Natural killer cell (primary cell): ENCODE results near the gene XRCC5. TPM values are rescaled to one million over a fixed set of nuclear protein-coding genes. Genes with fewer than 3 reads are reported as not detected.

ENCODE experiments used
- ATAC-seq, 3 donors: fragments of 150-1000 bp in 2 of 3; fragments of 200-7000 bp in 1 of 3; cut with Tn5 transposase; 1 replicate in 1 of 3; 2 replicates in 2 of 3; pipeline ENCODE4 v1.10.0; 2021; ENCODE audit warnings: mild to moderate bottlenecking in 2 of 3, moderate library complexity in 2 of 3
- DNase-seq, 2 donors: peaks; one replicate each; pipeline versions ENCODE4 v3.0.0 to v3.0.0-alpha.2; 2013 to 2021; ENCODE audit warnings: mixed read lengths in 1 of 2
- H3K27ac ChIP-seq: one replicate; pipeline ENCODE4 v1.5.1; 2013; ENCODE audit warnings: mild to moderate bottlenecking, low read length
- H3K27me3 ChIP-seq: one replicate; pipeline ENCODE4 v1.6.1; 2013; ENCODE audit warnings: low read length; ENCODE audit not compliant: control insufficient read depth, insufficient read depth
- H3K36me3 ChIP-seq: one replicate; pipeline ENCODE4 v1.6.1; 2013; ENCODE audit warnings: low read length; ENCODE audit not compliant: control insufficient read depth, insufficient read depth
- H3K4me1 ChIP-seq: one replicate; pipeline ENCODE4 v1.6.1; 2013; ENCODE audit warnings: low read length; ENCODE audit not compliant: control insufficient read depth, insufficient read depth
- H3K4me3 ChIP-seq: one replicate; pipeline ENCODE4 v1.5.1; 2013; ENCODE audit warnings: low read length
- H3K9me3 ChIP-seq: one replicate; pipeline ENCODE4 v1.6.1; 2013; ENCODE audit warnings: low read length; ENCODE audit not compliant: control insufficient read depth, insufficient read depth
- H3K27ac Mint-ChIP-seq, 2 donors: one replicate each; pipeline ENCODE4 v1.8.0; 2022; ENCODE audit warnings: mild to moderate bottlenecking in 2 of 2, mixed read lengths in 2 of 2, moderate library complexity in 1 of 2
- H3K27me3 Mint-ChIP-seq, 2 donors: one replicate each; pipeline ENCODE4 v1.8.0; 2022; ENCODE audit warnings: low read depth in 2 of 2, mixed read lengths in 2 of 2
- H3K36me3 Mint-ChIP-seq: one replicate; pipeline ENCODE4 v1.8.0; 2022; ENCODE audit warnings: mixed read lengths
- H3K4me1 Mint-ChIP-seq, 2 donors: one replicate each; pipeline ENCODE4 v1.8.0; 2022; ENCODE audit warnings: mixed read lengths in 2 of 2
- H3K4me3 Mint-ChIP-seq: one replicate; pipeline ENCODE4 v1.8.0; 2022; ENCODE audit warnings: mild to moderate bottlenecking, moderate library complexity, mixed read lengths
- H3K9me3 Mint-ChIP-seq, 2 donors: one replicate each; pipeline ENCODE4 v1.8.0; 2022; ENCODE audit warnings: mixed read lengths in 2 of 2
- CTCF ChIP-seq: fragments of 200-600 bp; IDR thresholded peaks from one replicate; pipeline ENCODE4 v1.8.0; 2022; ENCODE audit warnings: antibody characterized with exemption
- WGBS: methylation state at CpG from one replicate; pipeline ENCODE4 v1.1.7; 2013; ENCODE audit warnings: missing lambda C conversion rate; ENCODE audit not compliant: insufficient coverage; 5-methylcytosine and 5-hydroxymethylcytosine counted together
- intact Hi-C: fragments of 100-400 bp; cut with micrococcal nuclease; formaldehyde crosslinking; loops from one replicate; pipeline ENCODE4 v1.14.2; 2022
- total RNA-seq, 4 donors: library from RNA; stranded (reverse); fragments of 120-200 nt in 1 of 4; gene quantifications; one replicate each; pipeline versions ENCODE4 v1.2.3 to v1.2.4, GENCODE V29; 2013 to 2022

The XRCC5 gene
- total RNA-seq, 3 donors from 2014 or later (not counting 1 experiment from before 2014, with no cell fraction given), result 188 to 220 (median 201) TPM

DNA sequence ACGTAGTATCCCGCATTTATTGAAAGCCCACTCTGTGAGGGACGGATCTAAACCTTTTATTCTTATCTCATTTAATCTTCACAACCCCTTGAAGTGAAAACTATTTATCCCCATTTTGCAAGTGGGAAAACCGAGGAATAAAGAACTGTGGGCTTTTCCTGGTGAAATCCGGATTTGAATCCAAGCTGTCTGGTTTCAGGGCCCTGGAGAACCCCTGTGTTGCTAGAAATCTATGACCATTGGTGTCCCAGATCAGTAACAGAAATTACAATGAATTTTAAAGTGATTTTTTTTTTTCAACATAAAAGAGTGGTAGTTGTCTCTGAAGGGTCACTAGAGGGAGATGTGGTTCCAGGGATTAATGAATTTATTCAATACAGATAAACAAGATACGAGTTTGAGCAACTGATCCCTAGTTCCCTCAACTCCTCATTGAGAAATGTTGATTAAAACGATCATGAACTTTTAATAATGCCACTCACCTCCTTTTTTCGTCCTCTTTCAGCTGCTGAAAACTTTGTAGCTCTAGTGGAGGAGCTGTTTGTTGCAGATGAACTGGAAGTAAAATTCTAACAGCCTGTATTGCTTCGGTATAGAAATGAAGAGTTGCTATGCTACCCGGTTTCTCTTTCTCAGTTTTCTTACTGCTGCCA is 940 bp downstream of the XRCC5 start:
- peaks cover 62 to 64% of the 10 kb centered on the region in 2 donors for H3K4me1 Mint-ChIP-seq
- intact Hi-C loops, result loop anchor here (1.0 kb wide), 1 partner anchor 302 kb away; the partner anchor contains the start of gene SMARCAL1
- DNase-seq, result peak in 1 of 2 donors; percentile 66

DNA sequence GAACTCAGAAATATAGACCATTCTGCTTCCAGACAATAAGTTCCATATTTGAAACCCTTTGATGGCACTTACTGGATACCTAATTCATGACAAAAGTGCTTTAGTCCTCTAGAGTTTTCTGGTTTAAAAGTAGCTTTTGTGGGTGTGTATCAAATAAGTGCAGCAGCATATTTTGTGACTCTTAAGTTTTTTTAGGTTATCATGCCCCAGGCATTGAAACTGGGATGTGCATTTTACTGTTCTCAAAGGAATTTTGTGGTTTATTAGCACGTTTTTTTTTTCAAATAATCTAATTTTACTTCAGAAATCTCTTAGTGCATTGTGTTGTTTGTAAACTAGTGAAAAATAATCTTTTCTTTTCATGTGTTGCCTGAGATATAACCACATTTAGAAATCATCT is 1.5 kb downstream of the XRCC5 start:
- H3K27ac ChIP-seq, result peak overlapping the region; percentile 96
- Mint-ChIP-seq H3K36me3 (peaks cover 20% of the 10 kb centered on the region), H3K9me3 (no peaks in the 10 kb centered on the region), H3K4me3 (peak overlapping the region; percentile 100), H3K27me3 (no peaks in the 10 kb centered on the region), H3K27ac (peak overlapping the region; percentile 98 to 100), H3K4me1 (peaks cover 66 to 68% of the 10 kb centered on the region in 2 donors)
- intact Hi-C loops, result no loop called here
- no peaks in the 10 kb centered on the region for H3K9me3 ChIP-seq
- ATAC-seq (no peak), DNase-seq (no peak)
- H3K27me3 ChIP-seq, result no peaks in the 10 kb centered on the region
- peaks cover 35% of the 10 kb centered on the region for H3K36me3 ChIP-seq
- no peak overlapping the region for H3K4me3 ChIP-seq
- WGBS, result no CpG with 5 or more reads among the region's 1 CpG
- H3K4me1 ChIP-seq, result peaks cover 16% of the 10 kb centered on the region
- no peak for TF ChIP-seq CTCF

More for the DNA sequence above, 940 bp downstream of the XRCC5 start:
- Histone ChIP-seq H3K27me3 (no peaks in the 10 kb centered on the region), H3K4me1 (peaks cover 13% of the 10 kb centered on the region), H3K9me3 (no peaks in the 10 kb centered on the region), H3K4me3 (peak overlapping the region; percentile 99), H3K36me3 (peaks cover 35% of the 10 kb centered on the region), H3K27ac (peak overlapping the region; percentile 96)
- peak; percentile 66 for TF ChIP-seq CTCF
- ATAC-seq, result peak in 1 of 3 donors; percentile 6
- Mint-ChIP-seq H3K36me3 (peaks cover 20% of the 10 kb centered on the region), H3K27ac (peak overlapping the region; percentile 98 to 100), H3K9me3 (no peaks in the 10 kb centered on the region), H3K27me3 (no peaks in the 10 kb centered on the region), H3K4me3 (peak overlapping the region; percentile 100)
- 7% methylated on average over 7 of the region's 10 CpGs for WGBS

DNA sequence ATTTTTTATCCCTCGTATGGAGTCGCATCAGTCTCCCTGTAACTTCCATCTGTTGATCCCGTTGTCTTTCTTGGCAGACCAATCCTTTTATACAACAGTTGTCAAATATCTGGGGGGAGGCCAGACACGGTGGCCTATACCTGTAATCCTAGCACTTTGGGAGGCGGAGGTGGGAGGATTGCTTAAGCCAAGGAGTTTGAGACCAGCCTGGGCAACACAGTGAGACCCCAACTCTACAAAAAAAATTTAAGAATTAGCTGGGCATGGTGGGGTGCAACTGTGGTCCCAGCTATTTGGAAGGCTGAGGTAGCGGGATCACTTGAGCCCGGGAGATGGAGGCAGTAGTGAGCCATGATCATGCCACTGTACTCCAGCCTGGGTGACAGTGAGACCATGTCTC is 2.0 kb downstream of the XRCC5 start:
- H3K4me1 Mint-ChIP-seq, result peaks cover 68 to 73% of the 10 kb centered on the region in 2 donors
- no peaks in the 10 kb centered on the region for H3K9me3 ChIP-seq
- DNase-seq, result no peak
- no peak for ATAC-seq
- peaks cover 37% of the 10 kb centered on the region for H3K36me3 ChIP-seq
- intact Hi-C loops, result no loop called here
- no peak overlapping the region for H3K27ac ChIP-seq
- H3K4me3 Mint-ChIP-seq, result peak overlapping the region; percentile 42
- H3K27ac Mint-ChIP-seq, result peak overlapping the region; percentile 98 to 100
- peaks cover 21% of the 10 kb centered on the region for H3K36me3 Mint-ChIP-seq
- H3K4me1 ChIP-seq, result peaks cover 16% of the 10 kb centered on the region
- no peak for TF ChIP-seq CTCF
- 92% methylated on average over 6 of the region's 7 CpGs for WGBS
- H3K4me3 ChIP-seq, result no peak overlapping the region
- H3K9me3 Mint-ChIP-seq, result no peaks in the 10 kb centered on the region
- H3K27me3 ChIP-seq, result no peaks in the 10 kb centered on the region
- H3K27me3 Mint-ChIP-seq, result no peaks in the 10 kb centered on the region
